GM21528 (cell line): Measurements from ENCODE around the gene PARD6A.
"Not testable (repeated sequence)": the region's sequence is repeated elsewhere in the genome, so short reads cannot be mapped to it uniquely, and the experiment has no call there.

ENCODE experiments used
- ATAC-seq: cut with Tn5 transposase; IDR thresholded peaks from one replicate; pipeline ENCODE4 v1.9.1; 2021; ENCODE audit warnings: mild to moderate bottlenecking, moderate library complexity; ENCODE audit not compliant: unreplicated experiment, low FRiP score

Gene PARD6A

DNA sequence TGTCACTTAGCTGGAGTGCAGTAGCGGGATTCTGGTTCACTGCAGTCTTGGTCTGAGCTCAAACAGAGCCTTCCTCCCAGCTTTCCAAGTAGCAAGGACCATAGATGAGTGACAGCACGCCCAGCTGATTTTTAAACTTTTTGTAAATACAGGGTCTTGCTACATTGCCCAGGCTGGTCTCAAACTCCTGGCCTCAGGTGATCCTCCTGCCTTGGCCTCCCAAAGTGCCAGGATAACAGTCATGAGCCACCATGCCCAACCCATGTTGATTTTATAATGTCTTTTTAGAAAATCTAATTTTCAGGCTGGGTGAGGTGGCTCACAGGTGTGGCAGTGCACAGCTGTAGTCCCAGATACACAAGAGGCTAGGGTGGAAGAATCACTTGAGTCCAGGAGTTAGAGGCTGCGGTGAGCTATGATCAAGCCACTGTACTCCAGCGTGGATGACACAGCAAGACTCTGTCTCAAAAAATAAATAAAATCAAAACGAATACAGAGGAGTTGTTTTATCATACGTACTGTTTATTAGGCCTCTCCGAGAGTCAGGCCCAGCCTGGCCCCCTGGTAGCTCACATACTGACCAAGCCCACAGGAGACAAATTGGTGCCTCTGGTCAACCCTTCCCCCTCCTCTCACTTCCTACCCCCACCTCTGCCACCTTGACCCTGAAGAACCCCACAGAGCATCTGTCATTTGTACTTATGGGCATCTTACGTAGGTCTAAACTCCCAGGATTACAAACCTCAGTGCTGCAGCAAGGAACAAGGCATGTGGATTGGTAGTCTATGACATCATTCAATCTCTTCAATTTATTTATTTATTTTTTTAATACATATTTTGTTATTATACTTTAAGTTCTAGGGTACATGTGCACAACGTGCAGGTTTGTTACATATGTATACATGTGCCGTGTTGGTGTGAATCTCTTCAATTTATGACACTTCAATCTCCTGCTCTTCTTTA lies 19.5 kb downstream of the PARD6A start:
- no peak for ATAC-seq

DNA sequence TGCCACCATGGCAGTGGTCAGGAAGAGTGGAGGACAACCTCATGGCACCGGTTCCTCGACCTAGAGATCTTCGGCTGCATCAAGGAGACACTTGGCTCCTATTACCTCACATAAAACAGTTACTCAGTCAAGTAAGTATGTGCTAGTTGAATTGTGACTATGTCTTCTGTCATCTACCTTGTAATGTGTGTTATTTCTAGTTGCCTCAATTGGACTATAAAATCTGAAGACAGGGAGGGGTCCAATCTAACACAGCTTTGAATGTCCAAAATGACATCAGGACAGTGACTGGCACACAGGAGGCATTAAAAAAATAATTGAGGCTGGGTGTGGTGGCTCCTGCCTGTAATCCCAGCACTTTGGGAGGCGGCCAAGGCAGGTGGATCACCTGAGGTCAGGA lies 23.0 kb downstream of the PARD6A start:
- no peak for ATAC-seq

DNA sequence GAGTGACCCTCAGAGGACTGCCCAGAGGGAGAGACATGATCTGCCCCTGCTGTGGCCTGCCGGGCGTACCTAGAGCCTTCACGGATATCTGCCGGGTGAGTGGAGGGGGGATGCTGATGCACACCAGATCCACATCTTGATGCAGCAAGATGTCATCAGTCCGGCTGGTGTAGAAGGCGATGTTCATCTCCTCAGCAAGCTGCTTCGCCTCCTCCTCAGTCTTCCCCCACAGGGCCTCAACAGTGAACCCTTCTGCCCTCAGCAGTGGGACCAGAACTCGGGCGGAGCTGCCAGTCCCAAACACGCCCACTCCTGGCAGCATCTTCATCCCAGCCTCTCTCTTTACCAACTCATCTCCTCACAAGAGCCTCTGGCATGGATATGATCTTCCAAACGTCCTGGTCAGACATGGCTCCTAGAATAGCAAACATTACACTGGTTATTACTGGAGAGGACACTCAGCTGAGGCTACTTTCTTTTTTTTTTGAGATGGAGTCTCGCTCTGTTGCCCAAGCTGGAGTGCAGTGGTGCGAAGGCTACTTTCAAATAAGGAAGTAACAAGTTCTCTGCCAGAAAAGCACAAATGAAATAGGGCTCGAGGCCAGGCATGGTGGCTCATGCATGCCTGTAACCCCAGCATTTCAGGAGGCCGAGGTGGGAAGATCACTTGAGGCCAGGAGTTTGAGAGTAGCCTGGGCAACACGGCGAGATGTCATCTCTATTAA lies 24.8 kb downstream of the PARD6A start:
- no peak for ATAC-seq

DNA sequence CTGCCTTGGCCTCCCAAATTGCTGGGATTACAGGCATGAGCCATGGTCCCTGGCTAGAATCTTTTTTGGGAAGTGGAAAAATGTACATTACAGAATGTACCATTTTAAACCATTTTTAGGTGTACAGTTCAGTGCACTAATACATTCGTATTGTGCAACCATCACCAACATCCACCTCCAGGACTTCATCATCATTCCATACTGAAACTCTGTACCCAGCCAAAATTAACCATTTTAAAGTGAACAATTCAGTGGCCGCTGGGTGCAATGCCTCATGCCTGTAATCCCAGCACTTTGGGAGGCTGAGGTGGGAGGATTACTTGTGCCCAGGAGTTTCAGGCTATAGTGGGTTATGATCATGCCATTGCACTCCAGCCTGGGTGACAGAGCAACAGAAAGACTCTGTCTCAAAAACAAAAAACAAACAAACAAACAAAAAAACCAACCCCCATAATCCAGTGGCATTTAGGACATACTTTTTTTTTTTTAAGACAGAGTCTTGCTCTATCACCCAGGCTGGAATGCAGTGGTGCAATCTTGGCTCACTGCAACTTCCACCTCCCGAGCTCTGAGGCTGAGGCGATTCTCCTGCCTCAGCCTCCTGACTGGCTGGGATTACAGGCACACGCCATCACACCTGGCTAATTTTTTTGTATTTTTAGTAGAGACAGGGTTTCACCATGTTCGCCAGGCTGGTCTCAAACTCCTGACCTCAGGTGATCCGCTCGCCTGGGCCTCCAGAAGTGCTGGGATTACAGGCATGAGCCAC lies 32.9 kb downstream of the PARD6A start:
- ATAC-seq, result not testable (repeated sequence)

DNA sequence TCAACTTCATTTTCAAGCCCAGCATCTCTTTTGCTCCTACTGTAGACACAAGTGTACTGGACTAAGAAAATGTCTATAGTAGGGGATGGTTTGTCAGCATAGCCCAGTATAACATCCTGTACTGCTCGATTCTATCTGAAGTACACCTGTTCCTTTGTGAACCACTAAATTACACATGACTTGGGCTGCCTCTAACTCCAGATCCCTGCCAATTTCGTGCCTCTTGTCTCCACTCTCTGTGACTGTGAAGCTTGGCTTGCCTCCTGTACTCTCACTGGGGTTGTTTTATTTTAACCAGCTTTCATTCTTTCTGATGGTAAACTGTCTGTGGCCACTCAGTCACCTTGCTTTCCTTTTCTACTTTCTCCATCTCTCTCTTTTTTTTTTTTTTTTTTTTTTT lies 33.9 kb downstream of the PARD6A start:
- no peak for ATAC-seq

DNA sequence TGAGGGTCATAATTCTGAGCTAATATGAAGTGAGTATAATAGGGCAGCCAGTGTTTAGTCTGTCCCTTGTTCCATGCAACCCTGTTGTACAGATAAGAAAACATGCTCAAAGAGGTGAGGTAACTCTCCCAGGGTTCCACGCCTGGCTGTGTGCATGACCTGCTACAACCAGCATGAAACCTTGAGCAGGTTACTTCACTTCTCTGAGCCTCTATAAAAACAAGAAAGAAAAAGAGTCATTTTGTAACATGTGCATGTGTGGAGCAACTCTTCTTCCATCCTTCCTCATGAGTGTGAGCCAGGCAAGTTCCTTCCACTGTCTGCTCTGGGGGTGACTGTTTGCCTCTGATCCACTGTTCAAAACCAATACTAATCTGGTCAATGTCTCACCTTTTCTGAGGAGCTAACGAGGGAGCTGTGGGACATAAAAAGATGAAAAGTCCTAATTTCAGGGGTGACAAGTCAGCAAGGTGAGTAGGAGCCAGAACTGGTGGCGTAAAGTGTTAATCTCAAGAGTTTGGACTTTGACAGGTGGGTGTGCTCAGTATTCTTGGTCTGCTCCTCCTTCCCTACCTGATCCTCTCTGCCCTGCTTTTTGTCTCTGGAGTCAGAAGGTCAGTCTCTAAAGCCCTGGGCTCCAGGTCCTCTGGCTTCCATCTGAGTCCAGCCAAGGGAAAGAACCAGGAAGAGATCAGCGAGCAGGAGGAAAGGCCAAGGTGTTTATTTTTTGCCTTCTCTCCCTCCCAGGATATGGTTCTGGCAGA lies 36.8 kb downstream of the PARD6A start:
- ATAC-seq, result no peak

DNA sequence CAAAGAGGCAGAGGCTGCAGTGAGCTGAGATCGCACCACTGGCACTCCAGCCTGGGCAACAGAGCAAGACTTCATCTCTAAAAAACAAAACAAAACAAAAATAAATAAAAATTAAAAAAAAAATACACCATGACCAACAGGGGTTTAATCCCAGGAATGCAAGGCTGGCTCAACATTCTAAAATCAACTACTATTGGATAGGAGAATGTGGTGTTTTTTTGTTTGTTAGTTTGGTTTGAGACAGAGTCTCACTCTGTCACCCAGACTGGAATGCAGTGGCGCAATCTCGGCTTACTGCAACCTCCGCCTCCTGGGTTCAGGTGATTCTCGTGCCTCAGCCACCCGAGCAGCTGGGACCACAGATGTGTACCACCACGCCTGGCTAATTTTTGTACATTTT lies 38.5 kb downstream of the PARD6A start:
- ATAC-seq, result no peak

DNA sequence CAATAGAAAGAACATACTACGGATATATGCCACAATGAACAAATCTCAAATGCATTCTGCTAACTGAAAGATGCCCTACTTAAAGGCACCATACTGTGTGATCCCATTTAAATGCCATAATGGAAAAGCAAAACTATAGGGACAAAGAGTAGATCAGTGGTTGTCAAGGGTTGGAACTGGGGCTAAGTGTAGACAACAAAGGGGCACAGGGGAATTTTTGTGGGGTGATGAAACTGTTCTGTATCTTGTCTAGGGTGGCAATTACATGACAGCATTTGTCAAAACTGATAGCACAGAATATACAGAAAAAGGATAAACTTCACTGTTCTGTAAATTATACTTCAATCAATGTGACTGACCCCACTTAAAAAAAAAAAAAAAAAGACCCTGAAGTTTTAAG lies 40.7 kb downstream of the PARD6A start:
- ATAC-seq, result no peak

DNA sequence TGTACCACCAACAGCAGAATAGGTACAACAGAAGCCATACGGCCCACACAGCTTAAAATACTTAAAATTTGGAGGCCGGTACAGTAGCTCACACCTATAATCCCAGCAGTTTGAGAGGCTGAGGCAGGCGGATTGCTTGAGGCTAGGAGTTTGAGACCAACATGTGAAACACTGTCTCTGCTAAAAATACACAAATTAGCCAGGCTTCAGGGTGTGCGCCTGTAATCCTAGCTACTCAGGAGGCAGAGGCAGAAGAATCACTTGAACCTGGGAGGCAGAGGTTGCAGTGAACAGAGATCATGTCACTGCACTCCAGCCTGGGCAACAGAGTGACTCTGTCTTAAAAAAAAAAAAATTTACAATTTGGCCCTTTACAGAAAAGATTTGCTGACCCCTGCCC lies 41.4 kb downstream of the PARD6A start:
- ATAC-seq, result no peak

DNA sequence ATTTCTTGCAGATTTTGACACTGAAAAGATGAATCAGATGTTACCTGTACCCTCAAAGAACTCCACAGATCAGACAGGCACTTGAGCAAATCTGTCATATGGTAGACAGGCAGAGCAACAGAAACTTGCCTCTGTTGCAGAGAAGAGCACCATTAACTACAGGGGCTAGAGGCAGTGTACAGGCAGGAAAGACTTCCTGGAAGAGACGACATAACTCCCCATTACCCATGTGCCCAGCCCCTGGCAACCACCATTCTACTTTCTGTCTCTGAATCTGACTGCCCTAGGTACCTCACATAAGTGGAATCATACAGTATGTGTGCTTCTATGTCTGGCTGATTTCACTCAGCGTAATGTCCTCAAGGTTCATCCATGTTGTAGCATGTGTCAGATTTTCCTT lies 42.9 kb downstream of the PARD6A start:
- no peak for ATAC-seq

DNA sequence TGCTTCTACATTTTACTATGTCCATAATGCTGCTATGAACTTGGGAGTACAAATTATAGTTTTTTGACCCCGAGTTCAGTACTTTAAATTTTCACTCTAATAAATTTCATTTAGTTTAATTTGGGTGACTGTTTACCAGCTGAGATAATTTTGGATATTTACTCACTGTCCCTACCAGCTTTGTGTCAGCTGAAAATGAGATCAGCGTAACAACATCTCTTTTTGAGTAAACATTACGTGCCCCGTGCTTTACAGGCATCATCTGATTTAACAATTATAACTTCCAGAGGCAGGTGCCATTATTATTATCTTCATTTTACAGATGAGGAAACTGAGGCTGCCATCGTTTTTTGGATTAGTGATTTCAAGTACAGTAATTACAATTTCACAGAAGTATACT lies 43.4 kb downstream of the PARD6A start:
- no peak for ATAC-seq

DNA sequence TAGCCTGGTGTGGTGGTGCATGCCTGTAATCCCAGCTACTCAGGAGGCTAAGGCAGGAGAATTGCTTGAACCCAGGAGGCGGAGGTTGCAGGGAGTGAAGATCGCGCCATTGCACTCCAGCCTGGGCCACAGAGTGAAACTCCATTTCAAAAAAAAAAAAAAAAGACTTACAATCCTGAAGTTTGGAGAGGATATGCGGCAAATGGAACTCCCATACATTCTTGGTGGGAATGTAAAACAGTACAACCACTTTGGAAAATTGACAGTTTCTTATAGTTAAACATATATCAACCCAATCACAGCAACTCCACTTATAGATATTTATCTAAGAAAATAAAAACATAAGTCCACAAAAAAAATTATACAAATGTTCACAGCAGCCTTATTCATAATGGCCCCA lies 46.5 kb downstream of the PARD6A start:
- no peak for ATAC-seq

DNA sequence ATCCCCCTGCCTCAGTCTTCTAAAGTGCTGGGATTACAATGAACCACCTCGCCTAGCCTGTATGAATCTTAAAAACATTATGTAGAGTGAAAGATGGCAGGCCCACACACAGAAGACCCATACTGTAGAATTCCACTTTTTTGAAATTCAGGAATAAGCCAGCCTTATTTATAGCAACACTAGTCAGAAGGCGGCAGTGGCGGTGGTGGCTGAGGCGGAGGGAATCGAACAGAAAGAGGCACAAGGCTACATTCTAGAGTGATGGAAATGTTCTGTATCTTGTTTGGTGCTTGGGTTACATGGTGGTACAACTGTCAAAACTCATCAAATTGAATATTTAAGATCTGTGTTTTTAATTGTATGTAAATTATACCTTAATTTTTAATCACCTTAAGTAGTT lies 47.0 kb downstream of the PARD6A start:
- ATAC-seq, result no peak

DNA sequence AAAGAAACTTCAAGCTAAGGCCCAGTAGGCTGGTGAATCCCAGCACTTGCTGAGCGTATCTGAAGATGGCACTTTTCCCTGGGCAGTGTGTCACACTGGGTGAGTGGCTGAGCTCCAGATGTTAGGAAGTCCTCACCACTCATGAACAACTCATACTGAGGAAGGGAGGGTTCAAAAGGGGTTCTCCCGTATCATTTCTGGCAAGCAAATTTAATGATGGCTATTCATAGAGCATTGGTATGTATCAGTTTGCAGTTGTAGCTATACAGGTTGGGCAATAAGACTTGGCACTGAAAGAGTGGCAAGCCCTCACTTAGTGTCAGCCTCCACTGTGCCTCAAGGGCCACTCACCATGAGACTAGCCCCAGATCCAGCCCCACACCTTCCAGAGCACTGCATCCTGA lies 47.6 kb downstream of the PARD6A start:
- no peak for ATAC-seq

DNA sequence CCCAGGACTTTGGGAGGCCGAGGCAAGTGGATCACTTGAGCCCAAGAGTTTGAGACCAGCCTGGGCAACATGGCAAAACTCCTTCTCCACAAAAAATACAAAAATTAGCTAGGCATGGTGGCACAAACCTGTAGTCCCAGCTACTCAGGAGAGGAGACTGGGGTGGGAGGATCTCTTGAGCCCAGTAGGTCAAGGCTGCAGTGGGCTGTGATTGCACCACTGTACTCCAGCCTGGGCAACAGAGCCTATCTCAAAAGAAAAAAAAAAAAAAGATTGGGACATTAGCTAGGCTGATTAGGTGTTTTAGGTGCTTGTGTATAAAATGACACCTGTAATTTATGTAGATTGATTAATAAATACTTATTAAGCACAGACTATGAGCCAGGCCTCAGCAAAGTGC lies 48.3 kb downstream of the PARD6A start:
- ATAC-seq, result no peak

DNA sequence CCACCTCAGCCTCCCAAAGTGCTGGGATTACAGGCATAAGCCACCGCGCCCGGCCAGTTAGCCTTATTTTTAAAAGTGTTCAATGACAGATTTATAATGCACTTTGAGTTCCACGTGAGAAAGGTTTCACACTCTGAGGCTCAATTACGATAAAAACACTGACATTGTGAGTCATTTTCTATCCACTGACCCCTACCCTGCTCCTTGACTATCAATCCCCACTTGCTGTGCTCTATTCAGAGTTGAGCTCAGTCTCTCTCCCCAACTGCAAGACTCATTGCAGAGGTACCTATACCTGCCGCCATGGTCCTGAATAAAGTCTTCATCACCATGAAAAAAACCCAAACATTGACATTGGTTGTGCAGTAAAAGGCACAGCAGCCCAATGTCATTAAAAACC lies 49.8 kb downstream of the PARD6A start:
- no peak for ATAC-seq
